Osteoblast (primary cell): ENCODE measurements around the gene LCE2A. TPM values are rescaled to one million over a fixed set of nuclear protein-coding genes. Genes with fewer than 3 reads are reported as not detected.
"Not testable (repeated sequence)": the region's sequence is repeated elsewhere in the genome, so short reads cannot be mapped to it uniquely, and the experiment has no call there.

Experiments used
- DNase-seq: peaks from one replicate; pipeline ENCODE4 v3.0.0; 2011; ENCODE audit warnings: low spot score, mixed read lengths; ENCODE audit not compliant: insufficient read length; ENCODE audit errors: missing footprints
- H2AFZ ChIP-seq: 2 replicates; pipeline ENCODE4 v1.6.0; 2011; ENCODE audit warnings: mild to moderate bottlenecking, low read length
- H3K27ac ChIP-seq: 2 replicates; pipeline ENCODE4 v1.5.1; 2011; ENCODE audit warnings: mild to moderate bottlenecking, low read depth, low read length, moderate library complexity
- H3K27me3 ChIP-seq: 2 replicates; pipeline ENCODE4 v1.6.0; 2012; ENCODE audit warnings: mild to moderate bottlenecking, control low read depth, inconsistent platforms, low read length, moderate library complexity; ENCODE audit not compliant: insufficient read depth
- H3K36me3 ChIP-seq: 2 replicates; pipeline ENCODE4 v1.5.1; 2011; ENCODE audit warnings: mild to moderate bottlenecking, low read length, control low read depth, moderate library complexity; ENCODE audit not compliant: insufficient read depth
- H3K4me1 ChIP-seq: 2 replicates; pipeline ENCODE4 v1.5.1; 2011; ENCODE audit warnings: mild to moderate bottlenecking, low read length, control low read depth, moderate library complexity; ENCODE audit not compliant: insufficient read depth
- H3K4me2 ChIP-seq: 2 replicates; pipeline ENCODE4 v1.6.0; 2011; ENCODE audit warnings: mild to moderate bottlenecking, low read length; ENCODE audit not compliant: insufficient read depth
- H3K4me3 ChIP-seq: fragments of 200-600 bp; sonication (generic); 3 replicates; pipeline ENCODE4 v1.5.1; 2012; ENCODE audit warnings: mild to moderate bottlenecking, low read length, inconsistent platforms; ENCODE audit not compliant: insufficient read depth
- H3K79me2 ChIP-seq: 2 replicates; pipeline ENCODE4 v1.6.0; 2012; ENCODE audit warnings: mild to moderate bottlenecking, low read length, control low read depth, inconsistent platforms; ENCODE audit not compliant: insufficient read depth
- H3K9me3 ChIP-seq: 2 replicates; pipeline ENCODE4 v1.5.1; 2011; ENCODE audit warnings: low read depth, low read length, control low read depth
- H4K20me1 ChIP-seq: 2 replicates; pipeline ENCODE4 v1.6.0; 2012; ENCODE audit warnings: mild to moderate bottlenecking, low read length, control low read depth; ENCODE audit not compliant: insufficient read depth
- CTCF ChIP-seq: IDR thresholded peaks from 2 replicates; pipeline ENCODE4 v1.5.1; 2011; ENCODE audit warnings: mild to moderate bottlenecking, low read depth, low read length, moderate library complexity; ENCODE audit errors: extremely low read depth
- total RNA-seq: library from RNA; depleted of rRNA; stranded (reverse); fragments of >200 nt; gene quantifications from 2 replicates; pipeline ENCODE4 v1.2.3, GENCODE V29; 2012

Gene LCE2A
- total RNA-seq, 1 donor = not detected

DNA sequence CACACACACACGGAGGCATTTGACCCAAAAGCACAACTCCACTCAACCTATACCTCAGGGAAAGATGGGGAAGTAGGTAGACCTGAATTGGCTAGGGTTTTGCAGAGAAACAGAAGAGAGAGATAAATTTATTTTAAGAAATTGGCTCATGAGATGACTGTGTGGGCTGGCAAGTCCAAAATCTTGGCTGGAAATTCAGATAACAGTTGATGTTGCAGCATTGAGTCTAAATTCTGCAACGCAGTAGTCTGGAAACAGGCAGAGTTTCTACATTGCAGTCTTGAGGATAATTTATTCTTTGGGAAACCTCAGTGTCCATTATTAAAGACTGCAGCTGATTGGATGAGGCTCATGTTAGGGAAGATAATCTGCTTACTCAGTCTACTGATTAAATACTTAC is 16.5 kb upstream of the LCE2A start:
- H3K4me1 ChIP-seq = no peaks in the 10 kb centered on the region
- no peak for TF ChIP-seq CTCF
- H3K9me3 ChIP-seq = no peaks in the 10 kb centered on the region
- no peaks in the 10 kb centered on the region for H3K27me3 ChIP-seq
- H3K27ac ChIP-seq = no peak overlapping the region
- no peaks in the 10 kb centered on the region for H3K79me2 ChIP-seq
- H3K4me3 ChIP-seq = no peak overlapping the region
- H2AFZ ChIP-seq = no peak overlapping the region
- no peaks in the 10 kb centered on the region for H3K36me3 ChIP-seq
- H4K20me1 ChIP-seq = no peaks in the 10 kb centered on the region
- DNase-seq = no peak
- no peak overlapping the region for H3K4me2 ChIP-seq

GRCh38 chr1:152683846-152684245 is 14.3 kb upstream of the LCE2A start:
- Histone ChIP-seq H3K4me2 (no peak overlapping the region), H3K9me3 (no peaks in the 10 kb centered on the region), H3K79me2 (no peaks in the 10 kb centered on the region), H3K27me3 (no peaks in the 10 kb centered on the region), H3K4me1 (no peaks in the 10 kb centered on the region), H3K27ac (no peak overlapping the region), H3K4me3 (no peak overlapping the region), H4K20me1 (no peaks in the 10 kb centered on the region), H2AFZ (no peak overlapping the region), H3K36me3 (no peaks in the 10 kb centered on the region)
- TF ChIP-seq CTCF = no peak
- no peak for DNase-seq

- H3K9me3 ChIP-seq, DNase-seq, H3K27me3 ChIP-seq, H3K36me3 ChIP-seq, H3K79me2 ChIP-seq, H3K4me1 ChIP-seq, H4K20me1 ChIP-seq, H3K4me3 ChIP-seq, H3K4me2 ChIP-seq, H2AFZ ChIP-seq, H3K27ac ChIP-seq: not testable (repeated sequence)
Measured at GRCh38 chr1:152685823-152686222, 12.3 kb upstream of the LCE2A start, which contains the start of gene LCE2B. Gene LCE2B (plus strand): TSS chr1:152686123. CDS start chr1:152686844, 721 bp downstream.

- H3K4me3 ChIP-seq = no peak overlapping the region
- H2AFZ ChIP-seq = no peak overlapping the region
- H3K4me2 ChIP-seq = no peak overlapping the region
Measured at GRCh38 chr1:152699746-152700145, 1.6 kb downstream of the LCE2A start.

More at GRCh38 chr1:152699746-152700145, 1.6 kb downstream of the LCE2A start:
- no peaks in the 10 kb centered on the region for H3K4me1 ChIP-seq
- H3K27ac ChIP-seq = no peak overlapping the region
- no peaks in the 10 kb centered on the region for H3K79me2 ChIP-seq
- H4K20me1 ChIP-seq = no peaks in the 10 kb centered on the region
- no peak for TF ChIP-seq CTCF
- DNase-seq = no peak
- H3K27me3 ChIP-seq = no peaks in the 10 kb centered on the region
- H3K36me3 ChIP-seq = no peaks in the 10 kb centered on the region
- H3K9me3 ChIP-seq = no peaks in the 10 kb centered on the region
